Natural killer cell (primary cell): ENCODE measurements around the gene FSTL4. TPM values are rescaled to one million over a fixed set of nuclear protein-coding genes. Genes with fewer than 3 reads are reported as not detected.
"Not testable (repeated sequence)": the region's sequence is repeated elsewhere in the genome, so short reads cannot be mapped to it uniquely, and the experiment has no call there.

ENCODE experiments used
- ATAC-seq, 3 donors: fragments of 150-1000 bp in 2 of 3; fragments of 200-7000 bp in 1 of 3; cut with Tn5 transposase; 1 replicate in 1 of 3; 2 replicates in 2 of 3; pipeline ENCODE4 v1.10.0; 2021; ENCODE audit warnings: mild to moderate bottlenecking in 2 of 3, moderate library complexity in 2 of 3
- DNase-seq, 2 donors: peaks; one replicate each; pipeline versions ENCODE4 v3.0.0 to v3.0.0-alpha.2; 2013 to 2021; ENCODE audit warnings: mixed read lengths in 1 of 2
- H3K27ac ChIP-seq: one replicate; pipeline ENCODE4 v1.5.1; 2013; ENCODE audit warnings: mild to moderate bottlenecking, low read length
- H3K27me3 ChIP-seq: one replicate; pipeline ENCODE4 v1.6.1; 2013; ENCODE audit warnings: low read length; ENCODE audit not compliant: control insufficient read depth, insufficient read depth
- H3K36me3 ChIP-seq: one replicate; pipeline ENCODE4 v1.6.1; 2013; ENCODE audit warnings: low read length; ENCODE audit not compliant: control insufficient read depth, insufficient read depth
- H3K4me1 ChIP-seq: one replicate; pipeline ENCODE4 v1.6.1; 2013; ENCODE audit warnings: low read length; ENCODE audit not compliant: control insufficient read depth, insufficient read depth
- H3K4me3 ChIP-seq: one replicate; pipeline ENCODE4 v1.5.1; 2013; ENCODE audit warnings: low read length
- H3K9me3 ChIP-seq: one replicate; pipeline ENCODE4 v1.6.1; 2013; ENCODE audit warnings: low read length; ENCODE audit not compliant: control insufficient read depth, insufficient read depth
- H3K27ac Mint-ChIP-seq, 2 donors: one replicate each; pipeline ENCODE4 v1.8.0; 2022; ENCODE audit warnings: mild to moderate bottlenecking in 2 of 2, mixed read lengths in 2 of 2, moderate library complexity in 1 of 2
- H3K27me3 Mint-ChIP-seq, 2 donors: one replicate each; pipeline ENCODE4 v1.8.0; 2022; ENCODE audit warnings: low read depth in 2 of 2, mixed read lengths in 2 of 2
- H3K36me3 Mint-ChIP-seq: one replicate; pipeline ENCODE4 v1.8.0; 2022; ENCODE audit warnings: mixed read lengths
- H3K4me1 Mint-ChIP-seq, 2 donors: one replicate each; pipeline ENCODE4 v1.8.0; 2022; ENCODE audit warnings: mixed read lengths in 2 of 2
- H3K4me3 Mint-ChIP-seq: one replicate; pipeline ENCODE4 v1.8.0; 2022; ENCODE audit warnings: mild to moderate bottlenecking, moderate library complexity, mixed read lengths
- H3K9me3 Mint-ChIP-seq, 2 donors: one replicate each; pipeline ENCODE4 v1.8.0; 2022; ENCODE audit warnings: mixed read lengths in 2 of 2
- WGBS: methylation state at CpG from one replicate; pipeline ENCODE4 v1.1.7; 2013; ENCODE audit warnings: missing lambda C conversion rate; ENCODE audit not compliant: insufficient coverage; 5-methylcytosine and 5-hydroxymethylcytosine counted together
- intact Hi-C: fragments of 100-400 bp; cut with micrococcal nuclease; formaldehyde crosslinking; loops from one replicate; pipeline ENCODE4 v1.14.2; 2022
- total RNA-seq, 4 donors: library from RNA; stranded (reverse); fragments of 120-200 nt in 1 of 4; gene quantifications; one replicate each; pipeline versions ENCODE4 v1.2.3 to v1.2.4, GENCODE V29; 2013 to 2022
- TF ChIP-seq, protein P1 (sequence below): fragments of 200-600 bp; IDR thresholded peaks from one replicate; pipeline ENCODE4 v1.8.0; 2022; ENCODE audit warnings: antibody characterized with exemption

Gene FSTL4
- total RNA-seq, 3 donors from 2014 or later (not counting 1 experiment from before 2014, with no cell fraction given) = 0.11 to 0.75 (median 0.55) TPM

DNA sequence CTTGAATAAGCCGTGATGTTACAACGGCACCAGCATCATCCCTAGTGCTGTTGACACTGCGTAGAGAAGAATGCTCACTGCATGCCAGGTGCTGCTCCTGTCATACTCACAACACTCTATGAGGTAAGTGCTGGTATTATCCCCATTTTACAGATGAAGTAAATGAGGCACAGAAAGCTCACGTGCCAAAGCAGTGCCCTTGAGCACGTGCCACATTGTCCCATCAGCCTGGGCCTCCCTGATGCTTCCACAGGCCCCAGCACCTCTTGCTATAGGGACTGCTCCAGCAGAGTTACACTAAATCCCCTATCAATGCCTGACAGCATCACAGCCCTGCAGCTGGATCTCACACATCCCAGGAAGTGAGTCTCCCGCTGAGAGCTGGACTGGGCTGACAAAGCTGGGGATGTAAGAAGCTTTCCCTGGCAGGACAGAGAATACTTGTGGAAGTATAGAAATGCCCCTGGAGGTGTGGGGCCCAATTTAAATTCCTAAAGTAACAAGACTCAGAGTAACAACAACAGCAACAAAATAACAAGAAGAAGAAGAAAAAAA is 216.1 kb downstream of the FSTL4 start:
- DNase-seq = no peak
- no peaks in the 10 kb centered on the region for H3K36me3 ChIP-seq
- H3K9me3 Mint-ChIP-seq = no peaks in the 10 kb centered on the region
- no peak overlapping the region for H3K4me3 Mint-ChIP-seq
- no peaks in the 10 kb centered on the region for H3K27me3 ChIP-seq
- WGBS = 94% methylated on average over 6 of the region's 6 CpGs
- peaks cover 13% of the 10 kb centered on the region for H3K4me1 ChIP-seq
- no peak for ATAC-seq
- H3K36me3 Mint-ChIP-seq = no peaks in the 10 kb centered on the region
- H3K27ac Mint-ChIP-seq = no peak overlapping the region
- peaks cover 22 to 23% of the 10 kb centered on the region in 2 donors for H3K4me1 Mint-ChIP-seq
- H3K27ac ChIP-seq = no peak overlapping the region
- H3K9me3 ChIP-seq = no peaks in the 10 kb centered on the region
- TF ChIP-seq, protein P1, sequence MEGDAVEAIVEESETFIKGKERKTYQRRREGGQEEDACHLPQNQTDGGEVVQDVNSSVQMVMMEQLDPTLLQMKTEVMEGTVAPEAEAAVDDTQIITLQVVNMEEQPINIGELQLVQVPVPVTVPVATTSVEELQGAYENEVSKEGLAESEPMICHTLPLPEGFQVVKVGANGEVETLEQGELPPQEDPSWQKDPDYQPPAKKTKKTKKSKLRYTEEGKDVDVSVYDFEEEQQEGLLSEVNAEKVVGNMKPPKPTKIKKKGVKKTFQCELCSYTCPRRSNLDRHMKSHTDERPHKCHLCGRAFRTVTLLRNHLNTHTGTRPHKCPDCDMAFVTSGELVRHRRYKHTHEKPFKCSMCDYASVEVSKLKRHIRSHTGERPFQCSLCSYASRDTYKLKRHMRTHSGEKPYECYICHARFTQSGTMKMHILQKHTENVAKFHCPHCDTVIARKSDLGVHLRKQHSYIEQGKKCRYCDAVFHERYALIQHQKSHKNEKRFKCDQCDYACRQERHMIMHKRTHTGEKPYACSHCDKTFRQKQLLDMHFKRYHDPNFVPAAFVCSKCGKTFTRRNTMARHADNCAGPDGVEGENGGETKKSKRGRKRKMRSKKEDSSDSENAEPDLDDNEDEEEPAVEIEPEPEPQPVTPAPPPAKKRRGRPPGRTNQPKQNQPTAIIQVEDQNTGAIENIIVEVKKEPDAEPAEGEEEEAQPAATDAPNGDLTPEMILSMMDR = no peak
- no peaks in the 10 kb centered on the region for H3K27me3 Mint-ChIP-seq
- intact Hi-C loops = no loop called here
- H3K4me3 ChIP-seq = no peak overlapping the region

DNA sequence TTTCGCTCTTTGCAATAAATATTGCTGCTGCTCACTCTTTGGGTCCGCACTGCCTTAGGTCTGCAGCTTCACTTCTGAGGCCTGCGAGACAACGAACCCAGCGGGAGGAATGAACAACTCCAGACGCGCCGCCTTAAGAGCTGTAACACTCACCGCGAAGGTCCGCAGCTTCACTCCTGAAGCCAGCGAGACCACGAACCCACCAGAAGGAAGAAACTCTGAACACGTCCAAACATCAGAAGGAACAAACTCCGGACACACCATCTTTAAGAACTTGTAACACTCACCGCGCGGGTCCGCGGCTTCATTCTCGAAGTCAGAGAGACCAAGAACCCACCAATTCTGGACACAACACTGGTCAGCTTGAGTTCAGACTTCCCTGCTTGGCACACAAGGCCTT is 217.1 kb downstream of the FSTL4 start:
- peaks cover 22 to 23% of the 10 kb centered on the region in 2 donors for H3K4me1 Mint-ChIP-seq
- H3K27me3 ChIP-seq, intact Hi-C loops, H3K4me3 Mint-ChIP-seq, H3K27ac ChIP-seq, DNase-seq, H3K9me3 ChIP-seq, H3K4me3 ChIP-seq, H3K27ac Mint-ChIP-seq, H3K27me3 Mint-ChIP-seq, H3K36me3 Mint-ChIP-seq, ATAC-seq, H3K36me3 ChIP-seq, H3K9me3 Mint-ChIP-seq: not testable (repeated sequence)
- peaks cover 13% of the 10 kb centered on the region for H3K4me1 ChIP-seq
- 95% methylated on average over 21 of the region's 21 CpGs for WGBS

GRCh38 chr5:133394477-133394817 is 217.9 kb downstream of the FSTL4 start:
- H3K4me3 Mint-ChIP-seq, H3K4me3 ChIP-seq, H3K9me3 ChIP-seq, DNase-seq, H3K27ac ChIP-seq, H3K36me3 ChIP-seq, H3K27ac Mint-ChIP-seq, H3K27me3 ChIP-seq, H3K36me3 Mint-ChIP-seq, intact Hi-C loops, H3K9me3 Mint-ChIP-seq, H3K27me3 Mint-ChIP-seq, ATAC-seq: not testable (repeated sequence)
- H3K4me1 ChIP-seq = peaks cover 11% of the 10 kb centered on the region
- peaks cover 15 to 16% of the 10 kb centered on the region in 2 donors for H3K4me1 Mint-ChIP-seq
- 95% methylated on average over 22 of the region's 22 CpGs for WGBS

- H3K36me3 Mint-ChIP-seq = no peaks in the 10 kb centered on the region
- peaks cover 3 to 6% of the 10 kb centered on the region in 2 donors for H3K27me3 Mint-ChIP-seq
- H3K4me3 ChIP-seq = no peak overlapping the region
- peaks cover 10 to 11% of the 10 kb centered on the region in 2 donors for H3K4me1 Mint-ChIP-seq
- H3K27ac ChIP-seq = no peak overlapping the region
- no peaks in the 10 kb centered on the region for H3K9me3 Mint-ChIP-seq
- H3K27ac Mint-ChIP-seq = no peak overlapping the region
- 92% methylated on average over 17 of the region's 17 CpGs for WGBS
- ATAC-seq (no peak), DNase-seq (no peak)
- H3K4me3 Mint-ChIP-seq = no peak overlapping the region
- no peaks in the 10 kb centered on the region for H3K36me3 ChIP-seq
- H3K27me3 ChIP-seq = no peaks in the 10 kb centered on the region
- peaks cover 7% of the 10 kb centered on the region for H3K4me1 ChIP-seq
- H3K9me3 ChIP-seq = no peaks in the 10 kb centered on the region
- TF ChIP-seq, protein P1 = no peak
- intact Hi-C loops = no loop called here
Observed at GRCh38 chr5:133393776-133394476, 218.4 kb downstream of the FSTL4 start.
